Measurements from ENCODE around the gene ZBTB7C.

The ZBTB7C gene

GRCh38 chr18:48335829-48336228, 73.4 kb downstream of the ZBTB7C start:
- Histone ChIP-seq H3K9me3 (ENCODE audit: control insufficient read depth, insufficient read depth, low read depth, low read length) (no peaks in the 10 kb centered on the region), H3K4me3 (ENCODE audit: low read depth, low read length) (no peak overlapping the region), H3K4me1 (ENCODE audit: control insufficient read depth, insufficient read depth, low read length) (peaks cover 22% of the 10 kb centered on the region; the same call in 1 of the 2 replicates), H3K27ac (ENCODE audit: low read depth, low read length) (no peak overlapping the region), H3K9ac (ENCODE audit: low read length) (no peak overlapping the region), H3K36me3 (ENCODE audit: control insufficient read depth, insufficient read depth, low read length) (no peaks in the 10 kb centered on the region), H3K27me3 (ENCODE audit: control insufficient read depth, insufficient read depth, low read length) (no peaks in the 10 kb centered on the region)

DNA sequence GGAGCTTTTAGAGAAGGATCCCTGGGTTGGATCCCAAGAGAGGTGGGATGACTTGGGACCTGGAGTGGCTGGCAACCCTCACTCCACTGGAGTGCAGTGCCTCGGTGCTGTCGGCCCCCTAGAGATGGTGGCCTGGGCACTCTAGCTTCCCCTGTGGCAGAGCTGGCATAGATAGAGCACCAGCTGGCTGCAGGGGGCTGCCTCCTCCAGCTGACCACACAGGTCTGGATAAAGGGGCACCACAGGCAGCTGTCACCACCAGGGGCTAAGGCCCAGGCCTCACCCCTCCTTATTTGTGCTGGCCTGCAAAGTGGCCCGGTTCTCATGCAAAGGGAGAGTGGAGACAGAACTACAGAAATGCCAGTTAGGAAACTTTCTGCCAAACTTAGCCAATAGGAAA, 74.3 kb downstream of the ZBTB7C start:
- H3K36me3 ChIP-seq (ENCODE audit: control insufficient read depth, insufficient read depth, low read length), result no peaks in the 10 kb centered on the region

GRCh38 chr18:48333563-48333962, 75.6 kb downstream of the ZBTB7C start:
- Histone ChIP-seq H3K27ac (ENCODE audit: low read depth, low read length) (no peak overlapping the region), H3K27me3 (ENCODE audit: control insufficient read depth, insufficient read depth, low read length) (no peaks in the 10 kb centered on the region), H3K9ac (ENCODE audit: low read length) (no peak overlapping the region), H3K36me3 (ENCODE audit: control insufficient read depth, insufficient read depth, low read length) (no peaks in the 10 kb centered on the region), H3K9me3 (ENCODE audit: control insufficient read depth, insufficient read depth, low read depth, low read length) (no peaks in the 10 kb centered on the region), H3K4me1 (ENCODE audit: control insufficient read depth, insufficient read depth, low read length) (peaks cover 19% of the 10 kb centered on the region; the same call in 1 of the 2 replicates), H3K4me3 (ENCODE audit: low read depth, low read length) (no peak overlapping the region)

More for the DNA sequence above, 74.3 kb downstream of the ZBTB7C start:
- no peaks in the 10 kb centered on the region for H3K27me3 ChIP-seq (ENCODE audit: control insufficient read depth, insufficient read depth, low read length)
- no peaks in the 10 kb centered on the region for H3K9me3 ChIP-seq (ENCODE audit: control insufficient read depth, insufficient read depth, low read depth, low read length)
- no peak overlapping the region for H3K27ac ChIP-seq (ENCODE audit: low read depth, low read length)
- H3K4me3 ChIP-seq (ENCODE audit: low read depth, low read length), result no peak overlapping the region
- no peak overlapping the region for H3K9ac ChIP-seq (ENCODE audit: low read length)
- peaks cover 20% of the 10 kb centered on the region; the same call in 1 of the 2 replicates for H3K4me1 ChIP-seq (ENCODE audit: control insufficient read depth, insufficient read depth, low read length)

- H3K27me3 ChIP-seq (ENCODE audit: control insufficient read depth, insufficient read depth, low read length), result no peaks in the 10 kb centered on the region
- no peaks in the 10 kb centered on the region for H3K9me3 ChIP-seq (ENCODE audit: control insufficient read depth, insufficient read depth, low read depth, low read length)
- no peaks in the 10 kb centered on the region for H3K36me3 ChIP-seq (ENCODE audit: control insufficient read depth, insufficient read depth, low read length)
- peaks cover 17% of the 10 kb centered on the region; the same call in 1 of the 2 replicates for H3K4me1 ChIP-seq (ENCODE audit: control insufficient read depth, insufficient read depth, low read length)
- H3K9ac ChIP-seq (ENCODE audit: low read length), result no peak overlapping the region
- H3K4me3 ChIP-seq (ENCODE audit: low read depth, low read length), result no peak overlapping the region
- no peak overlapping the region for H3K27ac ChIP-seq (ENCODE audit: low read depth, low read length)
Measured at GRCh38 chr18:48330016-48330991, 78.9 kb downstream of the ZBTB7C start.

GRCh38 chr18:48328473-48329210, 80.5 kb downstream of the ZBTB7C start:
- Histone ChIP-seq H3K4me3 (ENCODE audit: low read depth, low read length) (no peak overlapping the region), H3K27ac (ENCODE audit: low read depth, low read length) (no peak overlapping the region), H3K27me3 (ENCODE audit: control insufficient read depth, insufficient read depth, low read length) (no peaks in the 10 kb centered on the region), H3K36me3 (ENCODE audit: control insufficient read depth, insufficient read depth, low read length) (no peaks in the 10 kb centered on the region), H3K9ac (ENCODE audit: low read length) (no peak overlapping the region), H3K4me1 (ENCODE audit: control insufficient read depth, insufficient read depth, low read length) (peaks cover 16% of the 10 kb centered on the region; the same call in 1 of the 2 replicates), H3K9me3 (ENCODE audit: control insufficient read depth, insufficient read depth, low read depth, low read length) (no peaks in the 10 kb centered on the region)

GRCh38 chr18:48326901-48327675, 82.1 kb downstream of the ZBTB7C start:
- H3K9ac ChIP-seq (ENCODE audit: low read length), result no peak overlapping the region
- H3K4me3 ChIP-seq (ENCODE audit: low read depth, low read length), result no peak overlapping the region
- no peaks in the 10 kb centered on the region for H3K27me3 ChIP-seq (ENCODE audit: control insufficient read depth, insufficient read depth, low read length)
- H3K4me1 ChIP-seq (ENCODE audit: control insufficient read depth, insufficient read depth, low read length), result peaks cover 11% of the 10 kb centered on the region; the same call in 1 of the 2 replicates
- no peak overlapping the region for H3K27ac ChIP-seq (ENCODE audit: low read depth, low read length)
- H3K36me3 ChIP-seq (ENCODE audit: control insufficient read depth, insufficient read depth, low read length), result no peaks in the 10 kb centered on the region
- no peaks in the 10 kb centered on the region for H3K9me3 ChIP-seq (ENCODE audit: control insufficient read depth, insufficient read depth, low read depth, low read length)

- Histone ChIP-seq H3K4me3 (ENCODE audit: low read depth, low read length) (no peak overlapping the region), H3K9ac (ENCODE audit: low read length) (no peak overlapping the region), H3K27ac (ENCODE audit: low read depth, low read length) (no peak overlapping the region), H3K27me3 (ENCODE audit: control insufficient read depth, insufficient read depth, low read length) (no peaks in the 10 kb centered on the region), H3K4me1 (ENCODE audit: control insufficient read depth, insufficient read depth, low read length) (peaks cover 13% of the 10 kb centered on the region; the same call in 1 of the 2 replicates), H3K36me3 (ENCODE audit: control insufficient read depth, insufficient read depth, low read length) (no peaks in the 10 kb centered on the region), H3K9me3 (ENCODE audit: control insufficient read depth, insufficient read depth, low read depth, low read length) (no peaks in the 10 kb centered on the region)
Measured at GRCh38 chr18:48325115-48325665, 84.0 kb downstream of the ZBTB7C start.

DNA sequence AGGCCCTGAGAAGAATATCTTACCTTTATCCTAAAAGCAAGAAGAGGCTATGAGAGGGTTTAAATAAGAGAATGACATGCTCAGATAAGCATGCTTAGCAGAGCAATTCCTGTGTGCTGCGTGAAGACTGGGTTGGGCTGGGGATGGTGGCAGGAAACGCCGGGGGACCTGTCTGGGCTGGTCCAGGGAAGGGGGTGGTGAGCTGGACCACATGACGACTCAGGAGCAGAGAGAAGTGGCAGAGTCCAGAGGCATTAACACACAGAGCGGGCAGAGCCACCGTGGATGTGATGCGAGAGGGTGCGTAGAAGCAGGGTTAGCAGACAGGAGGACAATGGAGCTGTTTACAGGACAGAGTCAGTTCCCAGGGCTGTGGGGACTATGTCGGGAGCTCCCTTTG, 84.5 kb downstream of the ZBTB7C start:
- Histone ChIP-seq H3K27me3 (ENCODE audit: control insufficient read depth, insufficient read depth, low read length) (no peaks in the 10 kb centered on the region), H3K36me3 (ENCODE audit: control insufficient read depth, insufficient read depth, low read length) (no peaks in the 10 kb centered on the region), H3K4me3 (ENCODE audit: low read depth, low read length) (no peak overlapping the region), H3K9ac (ENCODE audit: low read length) (no peak overlapping the region), H3K27ac (ENCODE audit: low read depth, low read length) (no peak overlapping the region), H3K4me1 (ENCODE audit: control insufficient read depth, insufficient read depth, low read length) (peaks cover 15% of the 10 kb centered on the region; the same call in 1 of the 2 replicates), H3K9me3 (ENCODE audit: control insufficient read depth, insufficient read depth, low read depth, low read length) (no peaks in the 10 kb centered on the region)

- H3K9me3 ChIP-seq (ENCODE audit: control insufficient read depth, insufficient read depth, low read depth, low read length), result no peaks in the 10 kb centered on the region
- H3K9ac ChIP-seq (ENCODE audit: low read length), result no peak overlapping the region
- peaks cover 21% of the 10 kb centered on the region; the same call in 1 of the 2 replicates for H3K4me1 ChIP-seq (ENCODE audit: control insufficient read depth, insufficient read depth, low read length)
- H3K27ac ChIP-seq (ENCODE audit: low read depth, low read length), result no peak overlapping the region
- no peak overlapping the region for H3K4me3 ChIP-seq (ENCODE audit: low read depth, low read length)
- no peaks in the 10 kb centered on the region for H3K36me3 ChIP-seq (ENCODE audit: control insufficient read depth, insufficient read depth, low read length)
- no peaks in the 10 kb centered on the region for H3K27me3 ChIP-seq (ENCODE audit: control insufficient read depth, insufficient read depth, low read length)
Measured at GRCh38 chr18:48323151-48323550, 86.0 kb downstream of the ZBTB7C start.

GRCh38 chr18:48321536-48321935, 87.6 kb downstream of the ZBTB7C start:
- H3K27me3 ChIP-seq (ENCODE audit: control insufficient read depth, insufficient read depth, low read length), result no peaks in the 10 kb centered on the region
- H3K36me3 ChIP-seq (ENCODE audit: control insufficient read depth, insufficient read depth, low read length), result no peaks in the 10 kb centered on the region
- no peak overlapping the region for H3K9ac ChIP-seq (ENCODE audit: low read length)
- no peak overlapping the region for H3K4me3 ChIP-seq (ENCODE audit: low read depth, low read length)
- H3K9me3 ChIP-seq (ENCODE audit: control insufficient read depth, insufficient read depth, low read depth, low read length), result no peaks in the 10 kb centered on the region
- H3K27ac ChIP-seq (ENCODE audit: low read depth, low read length), result no peak overlapping the region
- peaks cover 16% of the 10 kb centered on the region; the same call in 1 of the 2 replicates for H3K4me1 ChIP-seq (ENCODE audit: control insufficient read depth, insufficient read depth, low read length)
